HepG2 (cell line): ENCODE measurements around the gene THOP1. TPM values are rescaled to one million over a fixed set of nuclear protein-coding genes. Genes with fewer than 3 reads are reported as not detected.
A peak's percentile ranks its signal among the peaks of the same experiment; 100 is the strongest.

Experiments
- ATF7 ChIP-seq, 2 experiments: fragments of 450-650 bp in 1 of 2; sonication (generic) in 1 of 2; formaldehyde crosslinking in 1 of 2; IDR thresholded peaks; 2 replicates each; pipeline versions ENCODE4 v1.4.0 to v1.6.1; 2016 to 2020; ENCODE audit warnings: antibody characterized with exemption in 1 of 2, mild to moderate bottlenecking in 1 of 2, missing genetic modification reagents in 1 of 2
- CSRNP1 ChIP-seq: sonication (generic); formaldehyde crosslinking; IDR thresholded peaks from 2 replicates; pipeline ENCODE4 v1.8.1; 2023; ENCODE audit warnings: mild to moderate bottlenecking, missing genetic modification reagents
- GLI4 ChIP-seq: sonication (generic); formaldehyde crosslinking; IDR thresholded peaks from 2 replicates; pipeline ENCODE4 v1.5.1; 2020; ENCODE audit warnings: missing genetic modification reagents, mild to moderate bottlenecking, moderate library complexity, borderline replicate concordance
- GZF1 ChIP-seq: sonication (generic); formaldehyde crosslinking; IDR thresholded peaks from 2 replicates; pipeline ENCODE4 v1.5.1; 2020; ENCODE audit warnings: mild to moderate bottlenecking, missing genetic modification reagents
- HOMEZ ChIP-seq: IDR thresholded peaks from 2 replicates; pipeline ENCODE4 v1.6.1; 2016; ENCODE audit warnings: low read depth
- HOXA7 ChIP-seq: sonication (generic); formaldehyde crosslinking; IDR thresholded peaks from 2 replicates; pipeline ENCODE4 v1.8.1; 2022; ENCODE audit warnings: mild to moderate bottlenecking, missing genetic modification reagents, moderate library complexity
- NFATC3 ChIP-seq: sonication (generic); formaldehyde crosslinking; IDR thresholded peaks from 2 replicates; pipeline ENCODE4 v1.5.1; 2020; ENCODE audit warnings: mild to moderate bottlenecking, missing genetic modification reagents
- NRL ChIP-seq: sonication (generic); formaldehyde crosslinking; IDR thresholded peaks from 2 replicates; pipeline ENCODE4 v1.5.0; 2020; ENCODE audit warnings: missing genetic modification reagents, mild to moderate bottlenecking, moderate library complexity, borderline replicate concordance
- PAWR ChIP-seq: sonication (generic); formaldehyde crosslinking; IDR thresholded peaks from 2 replicates; pipeline ENCODE4 v1.4.0; 2020; ENCODE audit warnings: missing genetic modification reagents, mild to moderate bottlenecking, borderline replicate concordance
- PAX8 ChIP-seq: sonication (generic); formaldehyde crosslinking; IDR thresholded peaks from 2 replicates; pipeline ENCODE4 v1.8.0; 2022; ENCODE audit warnings: mild to moderate bottlenecking, missing genetic modification reagents, borderline replicate concordance
- POLR2AphosphoS5 ChIP-seq: IDR thresholded peaks from 2 replicates; pipeline ENCODE4 v1.6.1; 2012; ENCODE audit warnings: low read depth, low read length
- RAD51 ChIP-seq: fragments of 450-650 bp; IDR thresholded peaks from 2 replicates; pipeline ENCODE4 v1.6.1; 2016; ENCODE audit warnings: borderline replicate concordance
- SALL1 ChIP-seq: sonication (generic); formaldehyde crosslinking; IDR thresholded peaks from 2 replicates; pipeline ENCODE4 v1.8.0; 2022; ENCODE audit warnings: mild to moderate bottlenecking, missing genetic modification reagents
- SOX13 ChIP-seq, 3 experiments: fragments of 450-650 bp in 1 of 3; sonication (generic) in 1 of 3; formaldehyde crosslinking in 1 of 3; IDR thresholded peaks in 2 of 3; conservative IDR thresholded peaks in 1 of 3; 2 replicates each; pipeline versions ENCODE4 v1.5.0 to v1.6.1; 2016 to 2020; ENCODE audit warnings: antibody characterized with exemption in 1 of 3, mild to moderate bottlenecking in 1 of 3, missing compliant biosample characterization in 1 of 3, missing genetic modification reagents in 1 of 3, moderate library complexity in 1 of 3
- SP140L ChIP-seq: sonication (generic); formaldehyde crosslinking; IDR thresholded peaks from 2 replicates; pipeline ENCODE4 v1.4.0; 2020; ENCODE audit warnings: missing genetic modification reagents, borderline replicate concordance
- STAG1 ChIP-seq: sonication (generic); formaldehyde crosslinking; IDR thresholded peaks from 2 replicates; pipeline ENCODE4 v1.4.0; 2020; ENCODE audit warnings: missing genetic modification reagents
- XRCC5 ChIP-seq: fragments of 200-400 bp; formaldehyde crosslinking; optimal IDR thresholded peaks from 2 replicates; pipeline ENCODE3; 2017; ENCODE audit warnings: mild to moderate bottlenecking, low read length
- ZNF205 ChIP-seq: IDR thresholded peaks from 2 replicates; pipeline ENCODE4 v1.6.1; 2018; ENCODE audit warnings: missing biosample characterization, missing genetic modification reagents
- ZNF232 ChIP-seq: sonication (generic); formaldehyde crosslinking; IDR thresholded peaks from 2 replicates; pipeline ENCODE4 v1.4.0; 2020; ENCODE audit warnings: missing genetic modification reagents, borderline replicate concordance
- ZNF30 ChIP-seq: sonication (generic); formaldehyde crosslinking; IDR thresholded peaks from 2 replicates; pipeline ENCODE4 v1.5.0; 2020; ENCODE audit warnings: mild to moderate bottlenecking, missing genetic modification reagents
- ZNF331 ChIP-seq: sonication (generic); formaldehyde crosslinking; IDR thresholded peaks from 2 replicates; pipeline ENCODE4 v1.4.0; 2020; ENCODE audit warnings: missing genetic modification reagents
- ZSCAN25 ChIP-seq: sonication (generic); formaldehyde crosslinking; IDR thresholded peaks from 2 replicates; pipeline ENCODE4 v1.8.0; 2022; ENCODE audit warnings: mild to moderate bottlenecking, missing genetic modification reagents
- polyA plus RNA-seq, 8 experiments: library from polyadenylated mRNA; depleted of rRNA in 3 of 8; stranded (reverse) in 7 of 8; unstranded in 1 of 8; fragments of >200 nt; fragmentation: Illumina TruSeq in 4 of 8; extraction: Trizol in 4 of 8; gene quantifications; 2 replicates each; pipeline versions ENCODE4 v1.2.1 to v1.2.3, GENCODE V29; 2011 to 2016; ENCODE audit warnings: low read depth in 4 of 8, missing spikeins in 1 of 8, mixed read lengths in 1 of 8; ENCODE audit not compliant: insufficient read depth in 1 of 8
- total RNA-seq, 5 experiments: library from RNA; depleted of rRNA; stranded (reverse); fragments of >200 nt; fragmentation: Illumina TruSeq; extraction: Trizol; gene quantifications; 2 replicates each; pipeline ENCODE4 v1.2.3, GENCODE V29; 2016; ENCODE audit warnings: low read depth in 1 of 5
- TF ChIP-seq, protein P1 (sequence below): IDR thresholded peaks from 2 replicates; pipeline ENCODE4 v1.6.1; 2016; ENCODE audit warnings: mild to moderate bottlenecking
- TF ChIP-seq, protein P2 (sequence below): sonication (generic); formaldehyde crosslinking; IDR thresholded peaks from 2 replicates; pipeline ENCODE4 v1.8.0; 2023; ENCODE audit warnings: mild to moderate bottlenecking, missing genetic modification reagents

THOP1 gene
- total and polyA plus RNA-seq, 2 of the 13 experiments (the other 11 are each of a cell fraction or from before 2014, with no cell fraction given), result 74.4 to 116 TPM

DNA sequence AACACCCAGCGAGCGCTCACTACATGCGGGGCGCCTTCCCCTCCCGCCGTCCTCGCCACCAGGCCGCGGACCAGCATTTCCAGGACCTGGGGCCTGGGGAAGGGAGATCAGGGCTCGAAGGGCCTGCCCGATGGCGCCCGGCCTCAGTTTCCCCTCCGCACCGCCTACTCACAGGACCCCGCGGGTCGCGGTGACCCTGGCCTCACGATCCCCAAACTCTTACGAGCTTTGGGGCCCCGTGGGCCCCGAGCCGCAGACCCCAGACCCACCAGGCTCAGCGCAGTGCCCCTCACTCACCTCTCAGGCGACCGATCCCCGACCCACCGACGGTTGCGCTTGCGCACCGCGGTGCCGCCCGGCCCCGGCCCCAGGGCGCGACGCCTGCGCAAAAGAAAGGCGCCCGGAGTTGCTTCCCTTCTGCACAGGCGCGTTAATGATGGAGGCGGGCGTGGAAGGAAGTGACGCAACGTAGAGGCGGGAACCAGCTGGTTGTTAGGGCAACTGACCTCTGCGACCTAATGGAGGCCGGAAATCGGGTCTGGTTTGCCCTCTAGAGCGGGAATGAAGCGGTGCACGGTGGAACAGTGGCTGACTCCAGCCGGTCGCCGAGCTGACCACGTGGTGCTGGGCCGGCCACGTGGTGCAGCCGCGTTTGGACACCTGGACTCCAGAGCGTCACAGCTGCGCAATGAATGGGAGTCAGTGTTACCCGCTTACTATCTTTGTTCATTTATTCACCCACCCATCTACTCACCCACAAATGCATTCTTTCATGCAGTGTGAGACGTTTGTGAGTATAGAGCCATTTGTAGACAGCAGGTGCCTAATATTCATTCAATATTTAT, 2.1 kb upstream of the THOP1 start, which contains the start of gene SGTA (continued):
- TF ChIP-seq, protein P1, sequence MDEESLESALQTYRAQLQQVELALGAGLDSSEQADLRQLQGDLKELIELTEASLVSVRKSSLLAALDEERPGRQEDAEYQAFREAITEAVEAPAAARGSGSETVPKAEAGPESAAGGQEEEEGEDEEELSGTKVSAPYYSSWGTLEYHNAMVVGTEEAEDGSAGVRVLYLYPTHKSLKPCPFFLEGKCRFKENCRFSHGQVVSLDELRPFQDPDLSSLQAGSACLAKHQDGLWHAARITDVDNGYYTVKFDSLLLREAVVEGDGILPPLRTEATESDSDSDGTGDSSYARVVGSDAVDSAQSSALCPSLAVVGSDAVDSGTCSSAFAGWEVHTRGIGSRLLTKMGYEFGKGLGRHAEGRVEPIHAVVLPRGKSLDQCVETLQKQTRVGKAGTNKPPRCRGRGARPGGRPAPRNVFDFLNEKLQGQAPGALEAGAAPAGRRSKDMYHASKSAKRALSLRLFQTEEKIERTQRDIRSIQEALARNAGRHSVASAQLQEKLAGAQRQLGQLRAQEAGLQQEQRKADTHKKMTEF (CRISPR knock-in tag), result peak; percentile 86
- TF ChIP-seq ZSCAN25 (CRISPR knock-in tag), result peak; percentile 65
- TF ChIP-seq STAG1 (CRISPR knock-in tag), result peak; percentile 39
- TF ChIP-seq SOX13 (IDR thresholded peaks at IDR 0.05), result no peak
- TF ChIP-seq SOX13 (CRISPR knock-in tag; conservative IDR thresholded peaks at IDR 0.05 in 1 of 2, IDR thresholded peaks at IDR 0.05 in 1 of 2), result peak in 1 of 2 experiments; percentile 8; a peak in 1 of 4 replicates
- TF ChIP-seq SALL1 (CRISPR knock-in tag), result peak; percentile 97
- TF ChIP-seq ATF7 (IDR thresholded peaks at IDR 0.05), result peak; percentile 80
- 0 out of 2 replicates have a peak, but pooled peaks have one; percentile 65 for TF ChIP-seq ATF7 (CRISPR knock-in tag; IDR thresholded peaks at IDR 0.05)
- peak; percentile 34 for TF ChIP-seq XRCC5
- TF ChIP-seq SP140L (CRISPR knock-in tag), result no peak
- peak; percentile 65 for TF ChIP-seq ZNF30 (CRISPR knock-in tag)
- TF ChIP-seq PAWR (CRISPR knock-in tag), result no peak
- TF ChIP-seq NRL, result peak; percentile 94
- TF ChIP-seq GLI4, result no peak
- TF ChIP-seq HOXA7 (CRISPR knock-in tag), result no peak
- TF ChIP-seq ZNF232 (CRISPR knock-in tag), result peak; percentile 98
- peak; percentile 86 for TF ChIP-seq CSRNP1 (CRISPR knock-in tag)
- TF ChIP-seq PAX8 (CRISPR knock-in tag), result no peak
- TF ChIP-seq ZNF205 (CRISPR knock-in tag), result peak; percentile 96
- TF ChIP-seq POLR2AphosphoS5, result peak; percentile 72
- TF ChIP-seq HOMEZ, result peak; percentile 80; the same call in 1 of the 2 replicates
- TF ChIP-seq, protein P2, sequence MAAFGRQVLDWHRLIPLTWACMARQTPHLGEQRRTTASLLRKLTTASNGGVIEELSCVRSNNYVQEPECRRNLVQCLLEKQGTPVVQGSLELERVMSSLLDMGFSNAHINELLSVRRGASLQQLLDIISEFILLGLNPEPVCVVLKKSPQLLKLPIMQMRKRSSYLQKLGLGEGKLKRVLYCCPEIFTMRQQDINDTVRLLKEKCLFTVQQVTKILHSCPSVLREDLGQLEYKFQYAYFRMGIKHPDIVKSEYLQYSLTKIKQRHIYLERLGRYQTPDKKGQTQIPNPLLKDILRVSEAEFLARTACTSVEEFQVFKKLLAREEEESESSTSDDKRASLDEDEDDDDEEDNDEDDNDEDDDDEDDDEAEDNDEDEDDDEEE, result peak; percentile 97
- TF ChIP-seq RAD51, result peak; percentile 98
- peak; percentile 95 for TF ChIP-seq ZNF331
- 0 out of 2 replicates have a peak, but pooled peaks have one; percentile 61 for TF ChIP-seq GZF1 (CRISPR knock-in tag)
- no peak for TF ChIP-seq NFATC3 (CRISPR knock-in tag)
